Esophagus squamous epithelium (tissue), 4 donors: ENCODE measurements around the gene CYB5A.

Source experiments
- CTCF ChIP-seq, 6 experiments: fragments of 450-650 bp in 4 of 6; fragments of 200-600 bp in 2 of 6; sonication (generic) in 2 of 6; IDR thresholded peaks; one replicate each; pipeline ENCODE4 v1.5.1; 2016 to 2019; ENCODE audit warnings: antibody characterized with exemption in 6 of 6, mild to moderate bottlenecking in 4 of 6, moderate library complexity in 4 of 6
- POLR2A ChIP-seq, 4 donors: fragments of 450-650 bp; IDR thresholded peaks; one replicate each; pipeline ENCODE4 v1.6.1; 2017; ENCODE audit warnings: antibody characterized with exemption in 4 of 4, mild to moderate bottlenecking in 4 of 4, moderate library complexity in 3 of 4

GRCh38 chr18:74284191-74284979, 7.4 kb downstream of the CYB5A start:
- TF ChIP-seq POLR2A (IDR thresholded peaks at IDR 0.05) (no peak), CTCF (IDR thresholded peaks at IDR 0.05) (no peak)
